DMS53 treated with DMSO at 0.1 percent for 48 hours (cell line): Measurements from ENCODE around the gene SOX6.
"Not testable (repeated sequence)": the region's sequence is repeated elsewhere in the genome, so short reads cannot be mapped to it uniquely, and the experiment has no call there.

Experiments
- DNase-seq: peaks from one replicate; lab custom pipeline; 2025; ENCODE audit not compliant: unreplicated experiment; lab: John Stamatoyannopoulos, UW

The SOX6 gene

DNA sequence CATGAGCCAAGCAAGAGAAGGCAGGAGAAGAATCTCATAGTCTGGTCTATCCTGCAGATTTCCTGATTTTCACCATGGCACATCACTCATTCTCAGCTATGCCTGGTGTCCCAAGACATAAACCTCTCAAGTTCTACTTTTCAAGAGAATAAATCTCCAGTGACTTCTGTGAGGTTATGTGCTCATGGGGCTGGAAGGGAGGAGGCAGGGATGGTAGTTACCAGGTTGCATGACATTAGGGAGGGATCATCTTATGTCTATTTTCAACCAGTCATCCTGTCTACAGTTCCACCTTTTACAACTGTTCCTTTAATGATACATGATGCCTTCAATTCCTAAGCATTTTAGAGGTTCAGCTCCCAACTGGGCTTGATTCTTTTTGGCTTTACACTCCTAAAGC, 297.7 kb downstream of the SOX6 start:
- no peak for DNase-seq

DNA sequence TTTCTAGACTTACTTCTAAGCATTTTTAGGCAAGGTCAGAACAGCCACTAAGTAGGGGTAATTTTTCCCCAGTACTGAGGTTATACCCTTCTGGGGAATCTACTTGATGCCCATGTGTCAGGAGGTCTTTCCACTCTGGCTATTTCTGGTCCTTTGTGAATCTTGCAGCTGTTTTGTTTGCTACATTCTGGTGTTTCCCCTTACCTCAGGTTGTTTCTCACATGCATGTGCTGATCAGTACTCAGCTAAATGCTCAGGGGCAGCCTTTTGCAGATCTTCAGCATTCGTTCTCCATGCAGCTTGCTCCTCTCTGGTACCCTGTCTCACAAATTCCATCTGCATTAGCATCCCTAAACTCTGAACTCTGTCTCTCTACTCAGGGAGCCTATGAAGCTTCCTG, 303.6 kb downstream of the SOX6 start:
- DNase-seq, result no peak

DNA sequence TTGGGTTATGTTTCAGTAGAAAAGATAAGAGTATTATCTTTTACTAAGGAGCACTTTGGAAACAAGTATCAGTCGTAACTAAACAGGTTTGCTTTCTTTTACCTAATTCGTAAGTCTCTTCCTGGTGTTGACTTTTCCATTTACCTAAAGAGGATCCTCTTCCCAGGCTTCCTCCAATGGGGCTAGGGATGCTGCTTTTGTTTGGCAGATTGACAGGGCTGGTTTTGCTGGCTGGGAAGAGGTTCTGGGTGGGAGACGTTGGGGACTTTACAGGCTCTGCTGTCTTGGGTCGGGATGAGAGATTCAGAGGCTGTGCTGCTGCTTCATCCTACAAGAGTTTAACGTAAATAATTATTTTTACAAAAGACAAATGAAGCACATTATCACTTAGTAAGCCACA, 306.7 kb downstream of the SOX6 start:
- no peak for DNase-seq

DNA sequence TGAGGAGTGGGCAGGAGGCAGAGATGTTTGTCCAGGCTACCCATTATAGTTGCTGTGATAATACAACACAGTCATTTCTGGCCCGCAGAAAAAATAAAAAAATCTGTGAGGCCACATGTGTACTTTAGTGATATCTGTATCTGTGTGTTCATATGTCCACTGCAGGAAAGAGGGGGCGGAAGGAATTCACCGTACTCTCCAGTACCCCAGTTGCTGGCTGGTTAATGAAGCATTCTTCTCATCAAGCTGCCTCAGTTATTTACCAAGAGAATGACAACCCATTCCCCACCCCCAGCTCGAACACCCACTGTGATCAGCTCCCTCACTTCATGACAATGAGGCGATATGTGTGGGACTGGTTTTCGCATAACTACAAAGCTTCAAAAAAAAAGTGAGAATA, 309.3 kb downstream of the SOX6 start:
- DNase-seq, result no peak

DNA sequence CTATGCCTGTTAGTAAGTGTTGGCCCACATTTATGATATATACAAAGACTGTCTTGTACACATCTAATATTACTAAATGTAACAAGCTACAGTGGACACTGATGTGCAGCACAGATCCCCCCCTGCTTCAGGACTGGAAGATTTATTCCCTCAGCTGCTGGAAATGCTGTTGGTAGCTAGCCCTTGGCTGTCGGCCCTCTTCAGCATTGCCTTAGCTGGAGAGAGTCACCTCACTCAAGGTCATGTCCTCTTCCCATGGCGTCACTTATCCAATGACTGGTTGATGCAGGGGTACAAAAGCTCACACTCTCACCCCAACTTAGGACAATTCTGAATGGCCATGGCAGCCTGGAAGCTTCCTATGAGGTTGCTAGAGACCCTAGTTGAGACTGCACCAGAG, 312.7 kb downstream of the SOX6 start:
- DNase-seq, result no peak

DNA sequence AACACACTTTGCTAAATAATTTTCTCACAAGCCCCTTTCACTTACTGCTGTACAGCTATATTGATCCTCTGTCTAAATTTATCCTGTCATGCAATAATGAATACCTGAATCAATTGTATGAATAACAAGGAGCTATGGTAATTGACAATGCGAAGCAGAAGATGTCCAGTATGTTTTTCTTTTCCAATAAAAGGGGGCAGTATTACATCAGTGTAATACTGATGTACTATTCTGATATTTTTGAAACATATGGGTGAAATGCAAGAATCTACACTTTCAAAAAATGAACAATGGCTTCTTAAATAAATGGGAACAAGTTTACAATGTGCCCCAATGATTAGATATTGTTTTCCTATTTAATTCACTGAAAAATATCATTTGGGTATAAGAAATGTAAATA, 315.1 kb downstream of the SOX6 start:
- DNase-seq, result no peak

DNA sequence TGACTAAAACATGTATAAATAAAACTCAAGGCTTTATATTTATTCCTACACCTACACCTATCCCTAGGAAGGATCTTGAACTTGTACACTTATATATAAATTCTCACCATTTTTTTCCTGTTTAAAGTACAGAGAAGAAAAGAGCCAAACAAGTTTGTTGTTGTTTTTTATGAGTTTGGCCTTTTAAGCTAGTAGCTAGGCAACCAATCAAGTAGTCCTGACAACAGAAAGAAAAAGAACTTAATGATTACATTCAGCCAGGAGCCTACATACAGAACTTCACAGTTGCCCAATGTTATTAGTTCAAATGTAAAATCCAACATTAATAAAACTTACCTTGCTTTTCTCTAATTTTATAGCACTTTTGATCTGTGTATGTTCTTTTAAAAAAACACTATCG, 316.2 kb downstream of the SOX6 start:
- DNase-seq, result no peak

DNA sequence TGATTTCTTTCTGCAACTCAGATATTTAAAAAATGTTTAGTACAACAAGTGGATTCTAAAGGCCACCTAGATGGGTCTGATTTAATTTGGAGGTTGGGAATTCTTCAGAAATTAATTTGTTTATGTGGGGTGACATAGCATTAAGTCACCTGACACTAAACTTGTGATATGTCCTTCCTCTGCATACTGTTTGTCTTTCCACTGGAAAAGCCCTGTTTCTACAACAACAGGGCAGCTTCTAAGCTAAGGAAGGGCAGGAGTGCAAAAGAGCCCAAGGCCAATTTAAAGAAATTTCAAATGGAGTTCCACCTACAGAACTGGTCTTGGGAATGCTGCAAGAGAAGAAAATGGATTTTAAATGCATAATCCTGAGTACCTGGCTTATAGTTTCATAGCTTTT, 319.2 kb downstream of the SOX6 start:
- no peak for DNase-seq

DNA sequence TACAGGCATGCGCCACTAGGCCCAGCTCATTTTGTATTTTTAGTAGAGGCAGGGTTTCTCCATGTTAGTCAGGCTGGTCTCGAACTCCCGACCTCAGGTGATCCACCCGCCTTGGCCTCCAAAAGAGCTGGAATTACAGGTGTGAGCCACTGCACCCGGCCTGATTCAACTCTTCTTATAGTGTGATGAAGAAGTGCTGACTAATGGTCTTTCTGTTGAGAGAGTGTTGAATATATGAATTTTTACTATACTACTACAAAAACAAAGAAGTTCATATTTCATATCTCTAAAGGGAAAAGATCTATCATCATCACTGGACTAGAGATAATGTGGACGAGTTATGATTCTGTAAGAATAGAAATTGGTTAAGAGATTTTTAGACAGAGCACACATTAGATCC, 320.1 kb downstream of the SOX6 start:
- DNase-seq, result no peak

DNA sequence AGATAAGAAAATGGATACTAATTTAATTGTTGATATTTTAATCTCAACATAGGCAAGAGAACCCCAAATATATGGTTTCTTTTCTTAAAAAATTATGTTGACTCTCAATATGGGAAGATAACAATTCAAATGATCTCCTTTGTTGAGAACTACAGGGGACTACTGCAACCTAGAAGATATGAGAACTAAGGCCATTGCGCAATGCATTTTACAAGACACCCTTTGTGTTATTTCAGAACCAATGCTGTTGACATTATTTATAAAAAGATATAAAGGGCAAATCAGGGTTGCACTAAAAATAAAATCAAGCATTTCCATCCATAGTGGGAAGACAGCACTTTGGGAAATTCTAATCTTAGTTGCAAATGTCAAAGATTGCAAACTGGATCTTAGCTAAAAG, 322.3 kb downstream of the SOX6 start:
- DNase-seq, result no peak

DNA sequence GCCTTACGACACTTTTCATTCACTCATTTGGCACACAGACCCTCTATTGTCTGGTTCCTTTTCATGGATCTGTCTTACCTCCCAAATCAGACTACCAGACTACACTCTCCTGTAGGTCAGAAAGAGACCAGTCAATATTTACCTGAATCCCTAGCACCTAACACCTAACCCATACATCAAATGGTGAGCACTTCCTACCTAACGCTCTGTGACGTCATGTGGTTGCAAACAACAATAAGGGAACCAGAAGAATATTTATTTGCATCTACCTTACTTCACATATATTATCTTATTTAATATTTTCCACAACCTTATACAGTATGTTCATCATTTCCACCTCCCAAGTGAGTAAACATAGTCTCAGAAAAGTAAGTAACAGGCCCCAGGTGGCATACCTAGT, 323.4 kb downstream of the SOX6 start:
- no peak for DNase-seq

DNA sequence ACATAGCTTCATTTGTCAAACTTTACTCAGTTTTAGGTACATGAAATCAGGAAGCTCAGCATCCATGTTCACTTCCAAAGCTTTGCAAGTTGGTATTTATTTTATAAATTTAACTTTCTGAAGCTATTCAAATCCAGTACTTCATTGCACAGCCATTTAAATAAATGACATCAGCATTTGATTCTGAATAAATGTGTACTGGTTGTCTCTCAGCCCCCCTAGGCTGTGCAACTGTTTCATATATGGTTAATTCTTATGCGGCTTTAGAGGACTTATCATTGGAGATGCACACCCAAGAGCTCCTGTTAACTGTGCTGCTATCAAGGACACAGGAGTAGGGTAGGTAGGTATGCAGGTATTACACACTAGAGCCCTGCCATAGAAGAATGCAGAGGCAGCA, 325.1 kb downstream of the SOX6 start:
- DNase-seq, result no peak

DNA sequence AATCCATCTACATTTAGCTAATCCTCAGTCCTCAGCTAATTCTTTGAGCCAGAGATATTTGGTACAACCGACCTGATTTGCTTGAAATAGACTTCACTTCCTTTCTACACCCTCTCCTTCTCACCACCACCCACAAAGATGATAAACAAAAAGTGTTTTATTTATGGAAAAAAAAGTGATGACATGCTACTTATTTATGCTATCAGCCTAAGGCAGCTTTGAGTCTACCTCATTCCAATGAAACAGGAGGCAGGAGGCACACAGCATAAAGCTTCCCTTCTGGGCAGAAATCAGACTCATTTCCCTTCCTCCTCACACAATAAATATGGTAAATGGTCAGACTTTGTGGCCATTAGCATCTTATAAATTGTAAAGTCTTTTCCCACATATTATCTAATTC, 325.7 kb downstream of the SOX6 start:
- DNase-seq, result no peak

DNA sequence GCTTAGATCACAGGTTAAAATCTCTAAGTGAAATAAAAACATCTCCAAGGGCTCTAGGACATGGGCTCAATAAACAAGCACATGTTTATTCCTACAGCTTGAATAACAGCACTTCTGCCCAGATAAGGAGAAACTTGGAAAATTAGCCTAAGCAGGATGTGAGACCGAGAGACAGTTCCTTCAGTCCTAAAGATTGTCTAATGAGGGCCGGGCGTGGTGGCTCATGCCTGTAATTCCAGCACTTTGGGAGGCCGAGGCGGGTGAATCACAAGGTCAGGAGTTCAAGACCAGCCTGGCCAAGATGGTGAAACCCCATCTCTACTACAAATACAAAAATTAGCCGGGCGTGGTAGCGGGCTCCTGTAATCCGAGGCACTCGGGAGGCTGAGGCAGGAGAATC, 327.2 kb downstream of the SOX6 start:
- DNase-seq, result not testable (repeated sequence)

DNA sequence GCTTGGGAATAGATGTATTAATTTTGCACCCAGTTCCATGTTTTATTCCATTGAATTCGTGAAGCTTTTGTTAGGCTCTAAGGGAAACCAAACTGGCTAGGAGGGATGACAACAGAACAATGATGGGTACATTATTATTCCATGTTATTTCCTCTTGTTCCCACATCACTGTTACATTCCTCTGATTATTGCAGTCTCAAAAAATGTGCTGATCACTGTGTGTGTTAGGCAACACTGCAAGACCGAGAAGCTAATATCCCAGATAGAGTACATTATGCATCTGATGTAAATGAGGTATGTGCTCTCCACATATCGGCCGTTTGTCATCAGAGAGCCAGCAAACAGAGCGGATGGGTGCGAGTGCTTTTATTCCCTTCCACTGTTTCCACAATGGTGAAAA, 327.9 kb downstream of the SOX6 start:
- no peak for DNase-seq

DNA sequence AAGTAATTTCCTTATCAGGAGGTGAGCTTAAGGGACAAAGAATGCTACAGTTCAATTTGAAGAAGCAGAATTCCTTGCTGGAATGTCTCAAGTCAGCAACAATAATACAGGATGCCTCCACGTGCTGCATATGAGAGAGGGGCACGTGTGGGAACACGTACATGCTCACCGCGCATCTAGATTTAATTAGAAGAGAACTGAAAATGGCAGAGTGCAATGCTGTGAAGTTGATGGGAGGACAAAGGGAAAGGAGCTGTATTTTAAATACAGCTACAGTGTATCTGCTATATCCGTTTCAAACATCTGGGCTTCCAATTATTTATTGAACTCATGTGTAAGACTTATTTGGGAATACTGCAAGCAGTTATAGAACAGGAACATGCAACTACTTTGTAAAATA, 328.7 kb downstream of the SOX6 start:
- no peak for DNase-seq

DNA sequence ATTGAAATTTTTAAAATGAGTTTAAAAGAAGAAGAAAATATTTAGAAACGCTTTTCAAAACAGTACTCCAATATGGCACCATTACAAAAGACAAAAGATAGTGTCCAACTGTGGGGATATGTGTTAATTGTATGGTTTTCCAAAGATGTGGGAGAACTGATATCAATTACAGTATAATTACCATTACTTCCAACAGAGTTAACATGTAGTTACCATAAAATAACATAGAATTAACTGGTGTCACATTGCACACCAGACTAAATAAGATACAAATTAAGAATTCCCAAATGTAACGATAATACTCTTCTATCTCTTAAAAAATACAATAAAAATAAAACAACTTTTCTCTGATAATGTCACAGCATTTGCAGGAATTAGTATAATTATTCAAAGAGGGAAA, 329.5 kb downstream of the SOX6 start:
- DNase-seq, result no peak

DNA sequence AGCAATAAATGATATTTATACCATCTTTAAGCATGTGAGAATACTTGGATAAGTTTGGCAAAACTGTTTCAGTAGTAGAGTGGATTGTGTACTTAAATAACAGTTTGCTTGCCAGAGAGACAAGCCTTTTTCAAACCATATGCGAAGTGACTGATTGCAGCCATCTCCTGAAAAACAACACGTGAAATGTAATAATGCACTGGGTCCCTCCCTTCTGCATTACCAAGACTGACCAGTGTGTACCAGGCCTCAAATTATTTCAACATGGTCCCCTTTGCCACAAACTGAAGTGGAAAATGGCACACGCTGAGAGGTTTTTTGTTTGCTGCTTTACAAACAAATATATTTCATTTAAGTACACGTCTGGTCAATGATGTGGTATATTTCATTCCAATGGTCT, 337.4 kb downstream of the SOX6 start:
- no peak for DNase-seq

DNA sequence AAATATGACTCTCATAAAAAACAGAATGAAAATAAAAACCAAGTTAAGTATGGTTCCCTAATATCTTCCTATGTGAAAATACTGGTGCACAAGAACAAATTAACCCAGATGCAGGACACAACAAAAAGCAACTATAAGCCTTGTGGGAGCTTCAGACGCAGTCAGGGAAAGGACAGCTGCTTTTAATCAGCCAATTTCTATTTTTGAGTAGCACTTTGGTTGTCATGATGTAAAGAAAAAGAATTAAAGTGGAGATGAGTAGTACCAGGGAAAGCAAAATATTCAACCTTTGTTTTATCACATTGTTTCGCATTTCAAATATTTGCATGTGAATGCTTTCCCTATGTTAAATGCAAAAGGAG, 339.9 kb downstream of the SOX6 start:
- no peak for DNase-seq

DNA sequence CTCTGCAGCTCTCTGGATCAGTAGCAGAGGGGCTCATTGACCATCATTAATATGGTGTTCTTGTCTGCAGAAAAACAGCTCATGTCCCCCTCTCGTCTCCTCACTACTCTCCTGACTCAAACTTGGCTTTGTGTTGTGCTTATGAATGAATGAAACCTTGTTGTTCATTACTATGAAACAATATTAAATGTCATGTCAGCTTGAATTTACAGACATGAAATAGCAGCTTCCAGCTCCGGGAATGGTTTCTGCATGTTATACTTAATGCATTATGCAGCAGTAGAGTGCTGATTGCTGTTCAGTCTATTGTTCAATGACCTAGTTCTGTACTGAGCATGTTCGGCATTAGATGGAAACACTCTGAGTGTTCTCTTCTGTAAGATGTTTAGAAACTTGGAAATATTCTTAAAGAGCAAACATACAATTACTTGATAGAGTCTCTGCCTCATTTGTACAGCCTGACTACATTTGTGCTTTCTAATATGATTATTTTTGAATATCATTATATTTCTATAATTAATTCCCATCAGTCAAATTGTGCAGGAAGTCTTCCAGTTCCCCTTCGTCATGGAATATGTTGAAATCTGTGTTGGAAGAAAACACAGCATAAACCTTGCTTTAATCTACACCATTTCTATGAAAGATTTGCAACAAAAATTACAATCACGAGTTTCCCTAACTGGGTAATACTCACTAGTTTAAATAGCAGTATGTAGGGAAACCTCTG, 340.4 kb downstream of the SOX6 start:
- DNase-seq, result no peak

DNA sequence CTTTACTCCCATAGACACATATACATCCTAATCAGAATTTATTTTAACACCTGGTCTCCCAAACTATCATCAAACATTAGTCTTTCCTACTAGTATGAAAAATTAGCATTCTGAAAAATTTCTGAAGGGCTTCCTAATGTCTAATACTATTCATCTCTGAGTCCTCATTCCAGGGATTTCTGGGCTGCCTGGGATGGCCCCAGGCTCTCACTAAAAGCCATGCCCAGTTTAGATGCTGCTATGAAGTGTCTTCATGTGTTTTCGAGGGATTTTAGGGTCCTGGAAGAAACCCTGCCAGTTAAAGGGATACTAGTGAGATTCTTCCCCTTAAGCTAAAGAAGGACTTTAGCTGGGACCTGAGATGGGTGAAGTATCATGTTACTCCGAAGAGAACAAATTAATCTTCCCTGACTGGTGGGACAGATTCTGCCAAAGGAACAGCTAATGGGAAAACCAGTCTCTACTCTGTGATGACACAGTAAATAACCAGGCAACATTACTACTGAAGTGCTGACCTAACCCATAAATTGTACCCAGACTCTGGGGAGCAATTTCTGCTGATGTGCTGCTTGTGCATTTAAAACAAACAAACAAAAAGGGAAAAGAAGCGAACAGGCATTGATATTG, 342.6 kb downstream of the SOX6 start:
- no peak for DNase-seq

DNA sequence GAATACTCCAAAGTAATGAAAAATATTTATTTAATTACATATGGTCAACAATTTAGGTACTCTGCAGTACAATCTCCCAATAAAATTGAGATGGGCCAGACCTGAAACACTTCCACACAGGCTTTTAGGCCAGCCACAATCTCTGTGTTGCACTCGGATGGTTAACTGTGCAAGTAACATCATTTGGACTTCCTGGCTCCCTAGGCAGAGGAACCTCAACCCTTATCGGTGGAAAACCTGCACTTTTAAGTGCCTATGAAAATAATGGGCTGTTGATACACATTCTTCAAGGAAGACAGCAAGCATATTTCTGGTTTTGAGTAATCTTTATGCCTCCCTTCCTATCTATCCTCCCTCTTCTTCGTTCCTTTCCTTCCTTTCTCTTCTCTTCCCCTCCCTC, 343.1 kb downstream of the SOX6 start:
- DNase-seq, result no peak

DNA sequence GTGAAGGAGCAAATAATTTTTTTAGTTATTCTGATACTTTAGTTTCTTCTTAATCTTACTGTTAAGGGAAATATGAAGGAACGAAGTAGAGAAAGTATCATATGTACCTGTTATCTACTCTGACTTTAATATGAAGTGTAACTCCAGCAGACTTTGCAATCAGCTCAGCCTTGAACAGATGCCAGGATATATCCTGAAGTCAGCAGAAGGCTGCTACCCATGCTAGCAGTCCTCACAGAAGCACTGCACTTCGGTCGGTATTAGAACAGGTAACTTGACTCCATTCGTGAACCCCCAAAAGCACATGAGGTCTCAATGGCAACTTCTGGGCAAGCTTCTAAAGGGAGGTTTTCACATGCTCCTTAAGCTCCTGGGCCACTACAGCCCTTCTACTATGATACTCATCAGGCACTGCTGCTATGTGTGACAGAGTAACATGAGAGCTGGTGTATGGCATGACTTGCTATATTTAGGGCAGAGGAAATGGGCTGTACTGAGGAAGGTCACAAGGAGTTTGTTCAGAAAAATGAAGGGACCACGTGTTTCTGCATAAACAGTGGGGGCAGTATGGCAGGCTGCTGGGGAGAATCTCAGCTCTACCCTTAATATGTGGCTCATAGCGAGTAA, 344.1 kb downstream of the SOX6 start:
- no peak for DNase-seq
